Lung (tissue), 12 donors: ENCODE measurements around the gene STOX1. TPM values are rescaled to one million over a fixed set of nuclear protein-coding genes. Genes with fewer than 3 reads are reported as not detected.
A peak's percentile ranks its signal among the peaks of the same experiment; 100 is the strongest.

Source experiments
- ATAC-seq: fragments of 200-7000 bp; cut with Tn5 transposase; one replicate; pipeline ENCODE4 v1.9.1; 2020; ENCODE audit warnings: moderate number of reproducible peaks; ENCODE audit not compliant: insufficient read depth, low FRiP score
- DNase-seq, 3 donors: peaks; one replicate each; pipeline ENCODE4 v3.0.0-alpha.2; 2013 to 2017
- H3K27ac ChIP-seq, 2 donors: one replicate each; pipeline ENCODE4 v1.5.1; 2013; ENCODE audit warnings: mild to moderate bottlenecking in 2 of 2, moderate library complexity in 2 of 2, control low read depth in 1 of 2, inconsistent platforms in 1 of 2, low read depth in 1 of 2, low read length in 1 of 2
- H3K27me3 ChIP-seq, 3 donors: one replicate each; pipeline ENCODE4 v1.5.1; 2013; ENCODE audit warnings: low read length in 2 of 3; ENCODE audit not compliant: control insufficient read depth in 3 of 3, insufficient read depth in 3 of 3
- H3K36me3 ChIP-seq, 4 donors: one replicate each; pipeline ENCODE4 v1.5.1; 2013; ENCODE audit warnings: low read length in 4 of 4, mild to moderate bottlenecking in 1 of 4, moderate library complexity in 1 of 4; ENCODE audit not compliant: control insufficient read depth in 4 of 4, insufficient read depth in 4 of 4
- H3K4me1 ChIP-seq, 5 donors: one replicate each; pipeline ENCODE4 v1.5.1; 2013; ENCODE audit warnings: low read length in 5 of 5, mild to moderate bottlenecking in 2 of 5, moderate library complexity in 1 of 5; ENCODE audit not compliant: control insufficient read depth in 5 of 5, insufficient read depth in 5 of 5
- H3K4me3 ChIP-seq: one replicate; pipeline ENCODE4 v1.5.1; 2013; ENCODE audit warnings: mild to moderate bottlenecking, control low read depth, moderate library complexity
- H3K9ac ChIP-seq, 2 donors: one replicate each; pipeline ENCODE4 v1.5.1; 2013; ENCODE audit warnings: low read length in 2 of 2, control low read depth in 1 of 2; ENCODE audit not compliant: insufficient read depth in 1 of 2
- H3K9me3 ChIP-seq, 4 donors: one replicate each; pipeline ENCODE4 v1.5.1; 2013; ENCODE audit warnings: low read length in 3 of 4, mild to moderate bottlenecking in 1 of 4, moderate library complexity in 1 of 4; ENCODE audit not compliant: control insufficient read depth in 4 of 4, insufficient read depth in 3 of 4
- WGBS, 2 donors: extraction: QIAGEN DNeasy Blood & Tissue Kit; methylation state at CpG; one replicate each; pipeline ENCODE4 v1.1.7; 2013; 5-methylcytosine and 5-hydroxymethylcytosine counted together
- polyA plus RNA-seq, 2 donors: library from polyadenylated mRNA; stranded (reverse); fragments of 200-250 nt; gene quantifications; one replicate each; pipeline ENCODE4 v1.2.1, GENCODE V29; 2013
- total RNA-seq, 2 donors: library from RNA; depleted of rRNA in 1 of 2; stranded (reverse); fragments of >200 nt in 1 of 2; gene quantifications; one replicate each; pipeline ENCODE4 v1.2.1, GENCODE V29; 2014 to 2021
- TF ChIP-seq, protein P1 (sequence below): IDR thresholded peaks from 2 replicates; pipeline ENCODE4 v1.5.1; 2012; ENCODE audit warnings: mild to moderate bottlenecking; ENCODE audit errors: control extremely low read depth, extremely low read depth
- donor health status: control.
- donor health status: control.
- donor health status: Bipolar disorder and iron deficiency.
- donor health status: healthy.
- donor health status: DM: yes; HTN: yes; CAD: no.

The STOX1 gene
- total and polyA plus RNA-seq, 4 donors = 1.8 to 10.1 (median 3.9) TPM

DNA sequence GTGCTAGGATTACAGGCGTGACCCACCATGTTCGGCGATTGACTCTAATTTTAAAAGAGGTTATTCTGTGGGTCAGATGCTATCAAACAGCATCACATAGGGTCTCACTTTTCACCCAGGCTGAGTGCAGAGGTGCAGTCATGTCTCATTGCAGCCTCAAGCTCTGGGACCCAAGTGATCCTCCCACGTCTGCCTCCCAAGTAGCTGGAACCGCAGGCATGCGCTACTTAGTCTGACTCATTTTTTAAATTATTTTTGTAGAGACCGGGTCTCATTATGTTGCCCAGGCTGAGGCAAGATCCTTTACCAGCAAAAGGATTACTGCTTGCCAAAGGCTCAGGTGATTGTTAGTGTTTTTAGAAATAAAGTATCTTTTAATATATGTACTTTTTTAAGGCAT is 42.9 kb upstream of the STOX1 start:
- ATAC-seq (no peak), DNase-seq (no peak)
- no peak overlapping the region for H3K9ac ChIP-seq
- H3K4me3 ChIP-seq = no peak overlapping the region
- 97 to 98% methylated on average over 7 of the region's 7 CpGs for WGBS, 2 donors
- H3K27ac ChIP-seq = no peak overlapping the region
- no peaks in the 10 kb centered on the region for H3K4me1 ChIP-seq
- H3K9me3 ChIP-seq = no peaks in the 10 kb centered on the region
- H3K36me3 ChIP-seq = peaks cover 24 to 48% (median 29%) of the 10 kb centered on the region in 4 donors
- H3K27me3 ChIP-seq = no peaks in the 10 kb centered on the region
- TF ChIP-seq, protein P1, sequence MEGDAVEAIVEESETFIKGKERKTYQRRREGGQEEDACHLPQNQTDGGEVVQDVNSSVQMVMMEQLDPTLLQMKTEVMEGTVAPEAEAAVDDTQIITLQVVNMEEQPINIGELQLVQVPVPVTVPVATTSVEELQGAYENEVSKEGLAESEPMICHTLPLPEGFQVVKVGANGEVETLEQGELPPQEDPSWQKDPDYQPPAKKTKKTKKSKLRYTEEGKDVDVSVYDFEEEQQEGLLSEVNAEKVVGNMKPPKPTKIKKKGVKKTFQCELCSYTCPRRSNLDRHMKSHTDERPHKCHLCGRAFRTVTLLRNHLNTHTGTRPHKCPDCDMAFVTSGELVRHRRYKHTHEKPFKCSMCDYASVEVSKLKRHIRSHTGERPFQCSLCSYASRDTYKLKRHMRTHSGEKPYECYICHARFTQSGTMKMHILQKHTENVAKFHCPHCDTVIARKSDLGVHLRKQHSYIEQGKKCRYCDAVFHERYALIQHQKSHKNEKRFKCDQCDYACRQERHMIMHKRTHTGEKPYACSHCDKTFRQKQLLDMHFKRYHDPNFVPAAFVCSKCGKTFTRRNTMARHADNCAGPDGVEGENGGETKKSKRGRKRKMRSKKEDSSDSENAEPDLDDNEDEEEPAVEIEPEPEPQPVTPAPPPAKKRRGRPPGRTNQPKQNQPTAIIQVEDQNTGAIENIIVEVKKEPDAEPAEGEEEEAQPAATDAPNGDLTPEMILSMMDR = no peak

DNA sequence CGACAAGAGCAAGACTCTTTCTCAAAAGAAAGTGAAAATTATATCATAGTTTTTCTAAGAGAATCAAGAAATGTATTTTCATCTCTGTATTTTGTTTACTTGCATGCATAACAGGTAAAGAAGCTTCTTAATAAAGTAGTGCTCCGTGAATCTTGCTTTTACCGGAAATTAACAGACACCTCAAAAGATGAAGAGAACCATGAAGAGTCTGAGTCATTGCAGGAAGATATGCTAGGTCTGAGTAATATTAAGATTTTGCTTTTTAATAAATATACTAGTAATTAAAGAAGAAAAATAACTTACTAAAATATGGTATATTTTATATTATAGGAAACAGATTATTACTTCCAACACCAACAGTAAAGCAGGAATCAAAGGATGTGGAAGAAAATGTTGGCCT is 39.5 kb upstream of the STOX1 start:
- Histone ChIP-seq H3K4me1 (no peaks in the 10 kb centered on the region), H3K9ac (no peak overlapping the region), H3K4me3 (no peak overlapping the region), H3K27ac (no peak overlapping the region), H3K36me3 (peaks cover 27 to 40% (median 32%) of the 10 kb centered on the region in 4 donors), H3K27me3 (no peaks in the 10 kb centered on the region), H3K9me3 (no peaks in the 10 kb centered on the region)
- ATAC-seq = no peak
- WGBS, 2 donors = 89 to 95% methylated on average over 3 of the region's 3 CpGs
- TF ChIP-seq, protein P1 = no peak
- DNase-seq = no peak

DNA sequence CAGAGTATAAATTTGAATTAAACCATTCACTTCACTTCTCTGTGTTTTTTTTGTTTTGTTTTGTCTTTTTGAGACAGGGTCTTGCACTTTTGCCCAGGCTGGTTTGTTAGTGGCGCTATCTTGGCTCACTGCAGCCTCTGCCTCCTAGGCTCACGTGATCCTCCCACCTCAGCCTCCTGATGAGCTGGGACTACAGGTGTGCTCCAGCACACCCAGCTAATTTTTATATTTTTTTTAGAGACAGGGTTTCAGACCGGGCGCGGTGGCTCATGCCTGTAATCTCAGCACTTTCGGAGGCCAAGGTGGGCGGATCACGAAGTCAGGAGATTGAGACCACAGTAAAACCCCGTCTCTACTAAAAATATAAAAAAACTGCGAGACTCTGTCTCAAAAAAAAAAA is 36.9 kb upstream of the STOX1 start:
- DNase-seq (no peak), ATAC-seq (no peak)
- TF ChIP-seq, protein P1 = no peak
- Histone ChIP-seq H3K27me3 (no peaks in the 10 kb centered on the region), H3K36me3 (peaks cover 24 to 45% (median 31%) of the 10 kb centered on the region in 4 donors), H3K9ac (no peak overlapping the region), H3K27ac (no peak overlapping the region), H3K4me3 (no peak overlapping the region), H3K4me1 (no peaks in the 10 kb centered on the region), H3K9me3 (no peaks in the 10 kb centered on the region)
- WGBS, 2 donors = 95 to 99% methylated on average over 10 of the region's 10 CpGs

DNA sequence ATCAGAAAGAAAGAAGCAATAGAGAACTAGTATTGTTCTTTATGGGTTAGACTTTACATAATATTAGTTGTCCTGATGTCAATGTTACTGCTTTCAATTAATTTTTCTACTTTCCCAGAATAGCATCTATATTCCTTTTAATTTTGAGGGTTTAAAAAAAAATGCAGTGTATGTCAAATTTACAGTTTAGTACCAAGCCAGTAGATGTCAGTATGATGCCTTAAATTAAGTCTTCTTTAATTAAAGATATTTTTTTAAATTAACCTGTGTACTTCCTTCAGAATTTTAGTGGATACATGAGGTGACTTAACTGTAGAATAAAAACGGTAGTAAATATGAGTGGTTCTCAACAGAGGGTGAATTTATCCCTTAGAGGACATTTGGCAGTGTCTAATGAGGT is 35.2 kb upstream of the STOX1 start:
- Histone ChIP-seq H3K4me3 (no peak overlapping the region), H3K36me3 (peaks cover 23 to 39% (median 26%) of the 10 kb centered on the region in 4 donors), H3K4me1 (no peaks in the 10 kb centered on the region), H3K9ac (no peak overlapping the region), H3K27me3 (no peaks in the 10 kb centered on the region), H3K9me3 (no peaks in the 10 kb centered on the region), H3K27ac (no peak overlapping the region)
- TF ChIP-seq, protein P1 = no peak
- ATAC-seq (no peak), DNase-seq (peak in 2 of 3 donors; percentile 12 to 13)
- 71 to 97% methylated on average over 1 of the region's 1 CpG for WGBS, 2 donors
